Endodermal cell (in vitro differentiated cells): ENCODE data around the gene SLC39A10. TPM values are rescaled to one million over a fixed set of nuclear protein-coding genes. Genes with fewer than 3 reads are reported as not detected.

Experiments
- DNase-seq: peaks from one replicate; pipeline ENCODE4 v3.0.0-alpha.2; 2017
- H3K27ac ChIP-seq: 2 replicates; pipeline ENCODE4 v1.5.1; 2013; ENCODE audit warnings: mild to moderate bottlenecking, low read depth, low read length, moderate library complexity
- H3K27me3 ChIP-seq: 2 replicates; pipeline ENCODE4 v1.6.1; 2013; ENCODE audit warnings: mild to moderate bottlenecking, low read length, moderate library complexity; ENCODE audit not compliant: insufficient read depth, control insufficient read depth, poor library complexity, severe bottlenecking
- H3K36me3 ChIP-seq: 2 replicates; pipeline ENCODE4 v1.7.0; 2013; ENCODE audit warnings: mild to moderate bottlenecking, low read length, moderate library complexity; ENCODE audit not compliant: control insufficient read depth, insufficient read depth
- H3K4me1 ChIP-seq: one replicate; pipeline ENCODE4 v1.7.0; 2013; ENCODE audit warnings: low read length; ENCODE audit not compliant: control insufficient read depth, insufficient read depth
- H3K4me3 ChIP-seq: 2 replicates; pipeline ENCODE4 v1.5.1; 2013; ENCODE audit warnings: mild to moderate bottlenecking, low read length, moderate library complexity
- H3K9ac ChIP-seq: 2 replicates; pipeline ENCODE4 v1.6.1; 2013; ENCODE audit warnings: mild to moderate bottlenecking, low read length, moderate library complexity; ENCODE audit not compliant: poor library complexity, severe bottlenecking; ENCODE audit errors: extremely low read depth
- H3K9me3 ChIP-seq: 2 replicates; pipeline ENCODE4 v1.6.1; 2013; ENCODE audit warnings: mild to moderate bottlenecking, low read length, moderate library complexity; ENCODE audit not compliant: control insufficient read depth
- H3K27ac Mint-ChIP-seq: 2 replicates; pipeline ENCODE4 v1.8.0; 2020; ENCODE audit warnings: mixed read lengths
- H3K27me3 Mint-ChIP-seq: 2 replicates; pipeline ENCODE4 v1.8.0; 2021; ENCODE audit warnings: mild to moderate bottlenecking, mixed read lengths; ENCODE audit not compliant: insufficient read depth
- H3K36me3 Mint-ChIP-seq: 2 replicates; pipeline ENCODE4 v1.8.0; 2020; ENCODE audit warnings: low read depth, mixed read lengths
- H3K4me1 Mint-ChIP-seq: 2 replicates; pipeline ENCODE4 v1.8.0; 2020; ENCODE audit warnings: mixed read lengths
- H3K4me3 Mint-ChIP-seq: 2 replicates; pipeline ENCODE4 v1.8.0; 2020; ENCODE audit warnings: mild to moderate bottlenecking, moderate library complexity, mixed read lengths
- H3K9me3 Mint-ChIP-seq: 2 replicates; pipeline ENCODE4 v1.8.0; 2020; ENCODE audit warnings: mild to moderate bottlenecking, mixed read lengths
- WGBS, 2 experiments: methylation state at CpG; one replicate each; pipeline versions ENCODE4 v1.1.5 to v1.1.7; 2013; ENCODE audit warnings: missing lambda C conversion rate in 2 of 2, mixed read lengths in 1 of 2; ENCODE audit not compliant: insufficient coverage in 1 of 2, insufficient read length in 1 of 2; 5-methylcytosine and 5-hydroxymethylcytosine counted together
- total RNA-seq, 2 donors: library from RNA; stranded (reverse); fragmentation: NEBNext Ultra II Directional in 1 of 2; extraction: Animal tissue kit (Norgen Biotek cat#: 25700) in 1 of 2; gene quantifications; 2 replicates in 1 of 2; 3 replicates in 1 of 2; pipeline ENCODE4 v1.2.1, GENCODE V29; 2021
- TF ChIP-seq, protein P1 (sequence below): fragments of 200-600 bp; sonication (generic); conservative IDR thresholded peaks from 2 replicates; pipeline ENCODE4 v1.5.0; 2021; ENCODE audit warnings: antibody characterized with exemption, mild to moderate bottlenecking

Gene SLC39A10
- total RNA-seq, 2 donors from 2014 or later: 79.6 to 113 TPM

- Histone ChIP-seq H3K36me3 (peaks cover 15% of the 10 kb centered on the region), H3K27me3 (no peaks in the 10 kb centered on the region), H3K9me3 (no peaks in the 10 kb centered on the region), H3K4me3 (no peak overlapping the region), H3K9ac (no peak overlapping the region), H3K4me1 (peaks cover 6% of the 10 kb centered on the region), H3K27ac (no peak overlapping the region)
- Mint-ChIP-seq H3K36me3 (peaks cover 24% of the 10 kb centered on the region), H3K4me1 (peaks cover 14% of the 10 kb centered on the region), H3K27me3 (no peaks in the 10 kb centered on the region), H3K9me3 (no peaks in the 10 kb centered on the region), H3K4me3 (no peak overlapping the region), H3K27ac (no peak overlapping the region)
- TF ChIP-seq, protein P1, sequence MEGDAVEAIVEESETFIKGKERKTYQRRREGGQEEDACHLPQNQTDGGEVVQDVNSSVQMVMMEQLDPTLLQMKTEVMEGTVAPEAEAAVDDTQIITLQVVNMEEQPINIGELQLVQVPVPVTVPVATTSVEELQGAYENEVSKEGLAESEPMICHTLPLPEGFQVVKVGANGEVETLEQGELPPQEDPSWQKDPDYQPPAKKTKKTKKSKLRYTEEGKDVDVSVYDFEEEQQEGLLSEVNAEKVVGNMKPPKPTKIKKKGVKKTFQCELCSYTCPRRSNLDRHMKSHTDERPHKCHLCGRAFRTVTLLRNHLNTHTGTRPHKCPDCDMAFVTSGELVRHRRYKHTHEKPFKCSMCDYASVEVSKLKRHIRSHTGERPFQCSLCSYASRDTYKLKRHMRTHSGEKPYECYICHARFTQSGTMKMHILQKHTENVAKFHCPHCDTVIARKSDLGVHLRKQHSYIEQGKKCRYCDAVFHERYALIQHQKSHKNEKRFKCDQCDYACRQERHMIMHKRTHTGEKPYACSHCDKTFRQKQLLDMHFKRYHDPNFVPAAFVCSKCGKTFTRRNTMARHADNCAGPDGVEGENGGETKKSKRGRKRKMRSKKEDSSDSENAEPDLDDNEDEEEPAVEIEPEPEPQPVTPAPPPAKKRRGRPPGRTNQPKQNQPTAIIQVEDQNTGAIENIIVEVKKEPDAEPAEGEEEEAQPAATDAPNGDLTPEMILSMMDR: no peak
- no peak for DNase-seq
- WGBS, 2 experiments: 100% methylated on average over 1 of the region's 2 CpGs
Observed at GRCh38 chr2:195709901-195710806, 53.1 kb downstream of the SLC39A10 start.

- Histone ChIP-seq H3K4me3 (no peak overlapping the region), H3K36me3 (peaks cover 20% of the 10 kb centered on the region), H3K4me1 (peaks cover 6% of the 10 kb centered on the region), H3K9me3 (no peaks in the 10 kb centered on the region), H3K9ac (no peak overlapping the region), H3K27me3 (no peaks in the 10 kb centered on the region), H3K27ac (no peak overlapping the region)
- Mint-ChIP-seq H3K27me3 (no peaks in the 10 kb centered on the region), H3K4me3 (no peak overlapping the region), H3K4me1 (peaks cover 4% of the 10 kb centered on the region), H3K9me3 (no peaks in the 10 kb centered on the region), H3K27ac (no peak overlapping the region), H3K36me3 (peaks cover 31% of the 10 kb centered on the region)
- TF ChIP-seq, protein P1: no peak
- DNase-seq: no peak
Observed at GRCh38 chr2:195711478-195711877, 54.5 kb downstream of the SLC39A10 start.

- Mint-ChIP-seq H3K27me3 (no peaks in the 10 kb centered on the region), H3K4me1 (no peaks in the 10 kb centered on the region), H3K36me3 (peaks cover 56% of the 10 kb centered on the region), H3K4me3 (no peak overlapping the region), H3K27ac (no peak overlapping the region), H3K9me3 (no peaks in the 10 kb centered on the region)
- no peaks in the 10 kb centered on the region for H3K27me3 ChIP-seq
- H3K9ac ChIP-seq: no peak overlapping the region
- no peak overlapping the region for H3K4me3 ChIP-seq
- H3K9me3 ChIP-seq: no peaks in the 10 kb centered on the region
- peaks cover 43% of the 10 kb centered on the region for H3K36me3 ChIP-seq
- no peaks in the 10 kb centered on the region for H3K4me1 ChIP-seq
- TF ChIP-seq, protein P1: no peak
- no peak for DNase-seq
- no peak overlapping the region for H3K27ac ChIP-seq
- WGBS, 2 experiments: 96% methylated on average over 4 of the region's 4 CpGs; no CpG with 5 or more reads in 1 of the 2 experiments
Observed at GRCh38 chr2:195716466-195716865, 59.4 kb downstream of the SLC39A10 start.
